HepG2 (cell line): Measurements from ENCODE around the gene LGR6. TPM values are rescaled to one million over a fixed set of nuclear protein-coding genes. Genes with fewer than 3 reads are reported as not detected.

Experiments
- ATAC-seq: fragments of 200-7000 bp; cut with Tn5 transposase; 3 replicates; pipeline ENCODE4 v1.9.1; 2020; ENCODE audit warnings: mild to moderate bottlenecking, moderate library complexity
- BruUV-seq: library from RNA; stranded (reverse); fragments of 400-500 nt; replicated peaks from 2 replicates; lab custom pipeline; 2021; lab: Mats Ljungman, UMichigan
- CTCF ChIA-PET: fragments of 300-600 bp; formaldehyde crosslinking; extraction: SDS; loops from one replicate; lab custom pipeline; 2021; ENCODE audit warnings: low total read pairs, inconsistent platforms, low intra/inter-chr PET ratio; lab: Yijun Ruan, JAX
- POLR2A ChIA-PET: fragments of 350-600 bp; sonication (Branson Sonifier 250); formaldehyde crosslinking; loops from one replicate; lab custom pipeline; 2020; ENCODE audit warnings: antibody characterized with exemption, inconsistent platforms; lab: Yijun Ruan, JAX
- DNase-seq: peaks from one replicate; pipeline ENCODE4 v3.0.0-alpha.2; 2015; ENCODE audit warnings: low spot score
- FAIRE-seq: peaks from 3 replicates; lab custom pipeline; 2011; peaks lifted over from hg19 to GRCh38; lab: Jason Lieb, UNC
- H2AFZ ChIP-seq: one replicate; pipeline ENCODE4 v1.6.1; 2011; ENCODE audit warnings: low read length, inconsistent platforms
- H3K27ac ChIP-seq: fragments of 300-600 bp; 3 replicates; pipeline ENCODE4 v1.8.0; 2011; ENCODE audit warnings: mixed run types, mild to moderate bottlenecking, mixed read lengths, low read length, inconsistent platforms; ENCODE audit not compliant: insufficient read depth; ENCODE audit errors: extremely low read length
- H3K27me3 ChIP-seq, 2 experiments: fragments of 200-600 bp in 1 of 2; 2 replicates in 1 of 2; 3 replicates in 1 of 2; pipeline versions ENCODE4 v1.6.0 to v1.8.0; 2011; ENCODE audit warnings: low read length in 2 of 2, mild to moderate bottlenecking in 2 of 2, moderate library complexity in 2 of 2, inconsistent platforms in 1 of 2; ENCODE audit not compliant: insufficient read depth in 2 of 2, control insufficient read depth in 1 of 2
- H3K36me3 ChIP-seq, 2 experiments: fragments of 200-600 bp in 1 of 2; replicated peaks in 1 of 2; 2 replicates in 1 of 2; 3 replicates in 1 of 2; pipeline versions ENCODE4 v1.5.1 to v1.8.0; 2011; ENCODE audit warnings: low read length in 2 of 2, inconsistent platforms in 1 of 2; ENCODE audit not compliant: insufficient read depth in 2 of 2, control insufficient read depth in 1 of 2
- H3K4me1 ChIP-seq: 2 replicates; pipeline ENCODE4 v1.5.1; 2012; ENCODE audit warnings: low read length, inconsistent platforms; ENCODE audit not compliant: insufficient read depth
- H3K4me2 ChIP-seq: 2 replicates; pipeline ENCODE4 v1.6.0; 2011; ENCODE audit warnings: low read depth, low read length, inconsistent platforms
- H3K4me3 ChIP-seq, 3 experiments: fragments of 200-600 bp in 1 of 3; sonication (generic), shearing (Covaris generic) in 1 of 3; replicated peaks in 1 of 3; 2 replicates each; pipeline ENCODE4 v1.5.1; 2011 to 2016; ENCODE audit warnings: low read length in 3 of 3, inconsistent platforms in 2 of 3, low read depth in 2 of 3, mild to moderate bottlenecking in 2 of 3, control low read depth in 1 of 3, mixed read lengths in 1 of 3; ENCODE audit not compliant: insufficient read depth in 1 of 3
- H3K79me2 ChIP-seq: one replicate; pipeline ENCODE4 v1.6.1; 2011; ENCODE audit warnings: low read length, inconsistent platforms; ENCODE audit not compliant: insufficient read depth
- H3K9ac ChIP-seq: 2 replicates; pipeline ENCODE4 v1.6.0; 2011; ENCODE audit warnings: mild to moderate bottlenecking, low read depth, low read length, inconsistent platforms; ENCODE audit not compliant: insufficient read depth
- H3K9me3 ChIP-seq: 2 replicates; pipeline ENCODE4 v1.5.1; 2012; ENCODE audit warnings: mild to moderate bottlenecking, low read length
- H4K20me1 ChIP-seq: 2 replicates; pipeline ENCODE4 v1.6.0; 2011; ENCODE audit warnings: inconsistent platforms, mild to moderate bottlenecking, low read length, moderate library complexity; ENCODE audit not compliant: insufficient read depth
- ARID2 ChIP-seq: sonication (generic); formaldehyde crosslinking; IDR thresholded peaks from 2 replicates; pipeline ENCODE4 v1.8.1; 2022; ENCODE audit warnings: mild to moderate bottlenecking, missing genetic modification reagents, borderline replicate concordance
- EZH2 ChIP-seq: conservative IDR thresholded peaks from 2 replicates; pipeline ENCODE4 v1.6.1; 2012; ENCODE audit warnings: mild to moderate bottlenecking, low read depth, low read length, moderate library complexity
- MYC ChIP-seq: sonication (generic); formaldehyde crosslinking; IDR thresholded peaks from 2 replicates; pipeline ENCODE4 v1.9.0; 2021; ENCODE audit warnings: missing genetic modification reagents, borderline replicate concordance
- MYPOP ChIP-seq: sonication (generic); formaldehyde crosslinking; IDR thresholded peaks from 2 replicates; pipeline ENCODE4 v1.8.1; 2023; ENCODE audit warnings: mild to moderate bottlenecking, moderate library complexity, missing genetic modification reagents
- RBM22 ChIP-seq: fragments of 200-400 bp; formaldehyde crosslinking; optimal IDR thresholded peaks from 2 replicates; pipeline ENCODE3; 2017; ENCODE audit warnings: mild to moderate bottlenecking, low read length, moderate library complexity
- SKIL ChIP-seq: sonication (generic); formaldehyde crosslinking; IDR thresholded peaks from 2 replicates; pipeline ENCODE4 v1.8.0; 2022; ENCODE audit warnings: missing genetic modification reagents, mild to moderate bottlenecking, moderate library complexity, borderline replicate concordance
- THAP11 ChIP-seq: IDR thresholded peaks from 2 replicates; pipeline ENCODE4 v1.6.1; 2016; ENCODE audit warnings: missing biosample characterization, missing genetic modification reagents
- THRA ChIP-seq: sonication (generic); formaldehyde crosslinking; IDR thresholded peaks from 2 replicates; pipeline ENCODE4 v1.4.0; 2020; ENCODE audit warnings: missing genetic modification reagents, borderline replicate concordance
- ZNF431 ChIP-seq: sonication (generic); formaldehyde crosslinking; IDR thresholded peaks from 2 replicates; pipeline ENCODE4 v1.9.0; 2022; ENCODE audit warnings: missing genetic modification reagents, low read depth, mild to moderate bottlenecking, borderline replicate concordance
- ZNF557 ChIP-seq: sonication (generic); formaldehyde crosslinking; IDR thresholded peaks from 2 replicates; pipeline ENCODE4 v1.4.0; 2020; ENCODE audit warnings: missing genetic modification reagents
- ZNF772 ChIP-seq: sonication (generic); formaldehyde crosslinking; IDR thresholded peaks from 2 replicates; pipeline ENCODE4 v1.5.0; 2020; ENCODE audit warnings: mild to moderate bottlenecking, missing genetic modification reagents
- ZNF784 ChIP-seq: sonication (generic); formaldehyde crosslinking; IDR thresholded peaks from 2 replicates; pipeline ENCODE4 v1.5.1; 2020; ENCODE audit warnings: missing genetic modification reagents, mild to moderate bottlenecking, borderline replicate concordance
- ZNF792 ChIP-seq: IDR thresholded peaks from 2 replicates; pipeline ENCODE4 v1.6.1; 2016
- WGBS: methylation state at CpG from one replicate; pipeline ENCODE4 v1.1.6; 2017; ENCODE audit warnings: low lambda C conversion rate; 5-methylcytosine and 5-hydroxymethylcytosine counted together
- in situ Hi-C: cut with HindIII; loops from 2 replicates; pipeline ENCODE4 v1.10.0; 2017; ENCODE audit warnings: low pct_unique_long_range_greater_than_20kb; ENCODE audit not compliant: extremely low pct_ligation_motif_present
- intact Hi-C: fragments of 100-400 bp; cut with micrococcal nuclease; formaldehyde crosslinking; loops from one replicate; pipeline ENCODE4 v1.10.0; 2022; ENCODE audit not compliant: unreplicated experiment
- polyA plus RNA-seq, 8 experiments: library from polyadenylated mRNA; depleted of rRNA in 3 of 8; stranded (reverse) in 7 of 8; unstranded in 1 of 8; fragments of >200 nt; fragmentation: Illumina TruSeq in 4 of 8; extraction: Trizol in 4 of 8; gene quantifications; 2 replicates each; pipeline versions ENCODE4 v1.2.1 to v1.2.3, GENCODE V29; 2011 to 2016; ENCODE audit warnings: low read depth in 4 of 8, missing spikeins in 1 of 8, mixed read lengths in 1 of 8; ENCODE audit not compliant: insufficient read depth in 1 of 8
- total RNA-seq, 5 experiments: library from RNA; depleted of rRNA; stranded (reverse); fragments of >200 nt; fragmentation: Illumina TruSeq; extraction: Trizol; gene quantifications; 2 replicates each; pipeline ENCODE4 v1.2.3, GENCODE V29; 2016; ENCODE audit warnings: low read depth in 1 of 5

Gene LGR6
- total and polyA plus RNA-seq, 2 of the 13 experiments (the other 11 are each of a cell fraction or from before 2014, with no cell fraction given) = 0.07 TPM; not detected in 1

- 54% methylated on average over 3 of the region's 3 CpGs for WGBS
These were observed 23.9 kb downstream of the LGR6 start for GRCh38 chr1:202217516-202217915.

GRCh38 chr1:202217951-202218350, 24.4 kb downstream of the LGR6 start:
- Histone ChIP-seq H3K9me3 (no peaks in the 10 kb centered on the region), H3K9ac (no peak overlapping the region), H3K27me3 (peaks cover 1 to 41% of the 10 kb centered on the region in 2 experiments; a peak in 3 of 5 replicates), H3K27ac (no peak overlapping the region), H3K4me3 (no peak overlapping the region), H2AFZ (no peak overlapping the region), H3K4me2 (no peak overlapping the region), H4K20me1 (no peaks in the 10 kb centered on the region), H3K36me3 (no peaks in the 10 kb centered on the region), H3K79me2 (no peaks in the 10 kb centered on the region), H3K4me1 (peaks cover 20% of the 10 kb centered on the region)
- BruUV-seq = no TSS peak
- ChIA-PET CTCF (no interaction called here), POLR2A (no interaction called here)
- WGBS = 94% methylated on average over 1 of the region's 1 CpG
- ATAC-seq (no peak), FAIRE-seq (no peak), DNase-seq (no peak)
- in situ Hi-C loops = no loop called here
- intact Hi-C loops = no loop called here
- no peak for TF ChIP-seq SKIL (CRISPR knock-in tag)
- TF ChIP-seq ZNF784 (CRISPR knock-in tag) = no peak
- no peak for TF ChIP-seq ZNF431 (CRISPR knock-in tag)
- TF ChIP-seq EZH2 = no peak
- TF ChIP-seq ARID2 (CRISPR knock-in tag) = no peak
- no peak for TF ChIP-seq MYPOP (CRISPR knock-in tag)
- no peak for TF ChIP-seq THAP11 (CRISPR knock-in tag)
- no peak for TF ChIP-seq RBM22
- TF ChIP-seq MYC (CRISPR knock-in tag) = no peak

More at GRCh38 chr1:202217516-202217915, 23.9 kb downstream of the LGR6 start:
- ChIA-PET POLR2A (no interaction called here), CTCF (no interaction called here)
- no peak for DNase-seq
- H3K36me3 ChIP-seq = no peaks in the 10 kb centered on the region
- no peak overlapping the region for H2AFZ ChIP-seq
- TF ChIP-seq ZNF557 (no peak), THRA (CRISPR knock-in tag) (no peak), THAP11 (CRISPR knock-in tag) (no peak), ZNF772 (CRISPR knock-in tag) (no peak), ZNF792 (CRISPR knock-in tag) (no peak)
- BruUV-seq = no TSS peak
- in situ Hi-C loops (no loop called here), intact Hi-C loops (no loop called here)
- H3K9me3 ChIP-seq = no peaks in the 10 kb centered on the region
- H3K27ac ChIP-seq = no peak overlapping the region
- H4K20me1 ChIP-seq = no peaks in the 10 kb centered on the region
- no peak overlapping the region for H3K4me3 ChIP-seq
- no peak for ATAC-seq
- no peak overlapping the region for H3K9ac ChIP-seq
- no peaks in the 10 kb centered on the region for H3K79me2 ChIP-seq
- peaks cover 16% of the 10 kb centered on the region for H3K4me1 ChIP-seq
- no peak overlapping the region for H3K4me2 ChIP-seq
- no peak for FAIRE-seq
- peaks cover 1 to 45% of the 10 kb centered on the region in 2 experiments; a peak in 3 of 5 replicates for H3K27me3 ChIP-seq
